Loucy (cell line): ENCODE results near the gene PDLIM7.

ENCODE experiments used
- H2AFZ ChIP-seq: fragments of 200-600 bp; sonication (generic); 2 replicates; pipeline ENCODE4 v1.6.0; 2016; ENCODE audit warnings: antibody characterized with exemption, mild to moderate bottlenecking, low read length, moderate library complexity
- H3F3A ChIP-seq: fragments of 200-600 bp; 2 replicates; pipeline ENCODE4 v1.6.0; 2016; ENCODE audit warnings: antibody characterized with exemption, low read depth, mild to moderate bottlenecking
- H3K27me3 ChIP-seq: fragments of 200-600 bp; sonication (generic); 2 replicates; pipeline ENCODE4 v1.6.1; 2014; ENCODE audit warnings: low read length, mild to moderate bottlenecking; ENCODE audit not compliant: insufficient read depth, poor library complexity, severe bottlenecking
- H3K36me3 ChIP-seq: fragments of 200-600 bp; sonication (generic); 2 replicates; pipeline ENCODE4 v1.6.1; 2016; ENCODE audit warnings: low read length; ENCODE audit not compliant: insufficient read depth
- H3K4me1 ChIP-seq: fragments of 200-600 bp; sonication (generic); 2 replicates; pipeline ENCODE4 v1.5.1; 2014; ENCODE audit warnings: low read length, mild to moderate bottlenecking; ENCODE audit not compliant: insufficient read depth, poor library complexity, severe bottlenecking
- H3K4me2 ChIP-seq: fragments of 200-600 bp; sonication (generic); 2 replicates; pipeline ENCODE4 v1.6.0; 2014; ENCODE audit warnings: antibody characterized with exemption, low read length, low read depth, mild to moderate bottlenecking; ENCODE audit not compliant: poor library complexity, severe bottlenecking
- H3K4me3 ChIP-seq: fragments of 200-600 bp; sonication (generic); 2 replicates; pipeline ENCODE4 v1.5.1; 2014; ENCODE audit warnings: low read length, mild to moderate bottlenecking, mixed read lengths; ENCODE audit not compliant: poor library complexity, severe bottlenecking
- H3K79me2 ChIP-seq: fragments of 200-600 bp; sonication (generic); 2 replicates; pipeline ENCODE4 v1.6.1; 2014; ENCODE audit warnings: low read length; ENCODE audit not compliant: insufficient read depth
- H3K9ac ChIP-seq: fragments of 200-600 bp; sonication (generic); 2 replicates; pipeline ENCODE4 v1.6.0; 2014; ENCODE audit warnings: mild to moderate bottlenecking, low read depth, low read length, moderate library complexity; ENCODE audit not compliant: poor library complexity, severe bottlenecking
- H3K9me2 ChIP-seq: fragments of 200-600 bp; sonication (generic); replicated peaks from 2 replicates; pipeline ENCODE4 v1.6.1; 2016; ENCODE audit warnings: low read depth, low read length, mixed read lengths
- H3K9me3 ChIP-seq: fragments of 200-600 bp; sonication (generic); 2 replicates; pipeline ENCODE4 v1.6.1; 2014; ENCODE audit warnings: mild to moderate bottlenecking, antibody characterized with exemption, low read length, low read depth; ENCODE audit not compliant: insufficient read depth
- H4K20me1 ChIP-seq: fragments of 200-600 bp; sonication (generic); 2 replicates; pipeline ENCODE4 v1.6.0; 2014; ENCODE audit warnings: antibody characterized with exemption, low read length, mild to moderate bottlenecking; ENCODE audit not compliant: insufficient read depth, poor library complexity, severe bottlenecking
- CTCF ChIP-seq: fragments of 200-600 bp; sonication (generic); conservative IDR thresholded peaks from 2 replicates; pipeline ENCODE4 v1.5.1; 2014; ENCODE audit warnings: mild to moderate bottlenecking, antibody characterized with exemption, low read length
- EZH2phosphoT487 ChIP-seq: fragments of 200-600 bp; IDR thresholded peaks from 2 replicates; pipeline ENCODE4 v1.6.1; 2018; ENCODE audit warnings: antibody characterized with exemption, mild to moderate bottlenecking, moderate library complexity, borderline replicate concordance

Gene PDLIM7

GRCh38 chr5:177542816-177543465 is 45.5 kb upstream of the PDLIM7 start:
- no peak overlapping the region for H3K9ac ChIP-seq
- H3K4me3 ChIP-seq, result no peak overlapping the region
- H3K4me2 ChIP-seq, result no peak overlapping the region
- peaks cover 4% of the 10 kb centered on the region; the same call in 1 of the 2 replicates for H3K36me3 ChIP-seq
- H3K79me2 ChIP-seq, result no peaks in the 10 kb centered on the region
- H3K9me3 ChIP-seq, result no peaks in the 10 kb centered on the region
- H3K27me3 ChIP-seq, result no peaks in the 10 kb centered on the region
- H4K20me1 ChIP-seq, result no peaks in the 10 kb centered on the region
- H3K4me1 ChIP-seq, result no peaks in the 10 kb centered on the region
- no peaks in the 10 kb centered on the region for H3K9me2 ChIP-seq
- H2AFZ ChIP-seq, result no peak overlapping the region
- TF ChIP-seq EZH2phosphoT487 (no peak), CTCF (no peak)
- H3F3A ChIP-seq, result no peaks in the 10 kb centered on the region

- peaks cover 17% of the 10 kb centered on the region; the same call in 1 of the 2 replicates for H3K36me3 ChIP-seq
- H3F3A ChIP-seq, result no peaks in the 10 kb centered on the region
- no peaks in the 10 kb centered on the region for H4K20me1 ChIP-seq
- H3K9me2 ChIP-seq, result no peaks in the 10 kb centered on the region
- no peaks in the 10 kb centered on the region for H3K27me3 ChIP-seq
- H3K9ac ChIP-seq, result no peak overlapping the region
- H3K4me3 ChIP-seq, result no peak overlapping the region
- H3K4me1 ChIP-seq, result no peaks in the 10 kb centered on the region
- no peak for TF ChIP-seq CTCF
- no peak for TF ChIP-seq EZH2phosphoT487
- no peaks in the 10 kb centered on the region for H3K9me3 ChIP-seq
- no peak overlapping the region for H3K4me2 ChIP-seq
- no peaks in the 10 kb centered on the region for H3K79me2 ChIP-seq
- no peak overlapping the region for H2AFZ ChIP-seq
Observed at GRCh38 chr5:177540438-177540837, 43.0 kb upstream of the PDLIM7 start.

GRCh38 chr5:177539411-177539810 is 42.0 kb upstream of the PDLIM7 start:
- TF ChIP-seq EZH2phosphoT487 (no peak), CTCF (no peak)
- H2AFZ ChIP-seq, result no peak overlapping the region
- no peaks in the 10 kb centered on the region for H3K9me2 ChIP-seq
- H3K4me2 ChIP-seq, result no peak overlapping the region
- H3K9me3 ChIP-seq, result no peaks in the 10 kb centered on the region
- H3K27me3 ChIP-seq, result no peaks in the 10 kb centered on the region
- H3K9ac ChIP-seq, result no peak overlapping the region
- no peak overlapping the region for H3K4me3 ChIP-seq
- no peaks in the 10 kb centered on the region for H4K20me1 ChIP-seq
- no peaks in the 10 kb centered on the region for H3K4me1 ChIP-seq
- H3K36me3 ChIP-seq, result peaks cover 17% of the 10 kb centered on the region; the same call in 1 of the 2 replicates
- H3F3A ChIP-seq, result no peaks in the 10 kb centered on the region
- H3K79me2 ChIP-seq, result no peaks in the 10 kb centered on the region
